GM19099 (cell line): ENCODE results near the gene KCNN4.

Experiments used
- POLR2A ChIP-seq: IDR thresholded peaks from 3 replicates; pipeline ENCODE4 v1.6.1; 2011; ENCODE audit warnings: low read depth; ENCODE audit not compliant: insufficient read length; ENCODE audit errors: extremely low read depth

The KCNN4 gene

DNA sequence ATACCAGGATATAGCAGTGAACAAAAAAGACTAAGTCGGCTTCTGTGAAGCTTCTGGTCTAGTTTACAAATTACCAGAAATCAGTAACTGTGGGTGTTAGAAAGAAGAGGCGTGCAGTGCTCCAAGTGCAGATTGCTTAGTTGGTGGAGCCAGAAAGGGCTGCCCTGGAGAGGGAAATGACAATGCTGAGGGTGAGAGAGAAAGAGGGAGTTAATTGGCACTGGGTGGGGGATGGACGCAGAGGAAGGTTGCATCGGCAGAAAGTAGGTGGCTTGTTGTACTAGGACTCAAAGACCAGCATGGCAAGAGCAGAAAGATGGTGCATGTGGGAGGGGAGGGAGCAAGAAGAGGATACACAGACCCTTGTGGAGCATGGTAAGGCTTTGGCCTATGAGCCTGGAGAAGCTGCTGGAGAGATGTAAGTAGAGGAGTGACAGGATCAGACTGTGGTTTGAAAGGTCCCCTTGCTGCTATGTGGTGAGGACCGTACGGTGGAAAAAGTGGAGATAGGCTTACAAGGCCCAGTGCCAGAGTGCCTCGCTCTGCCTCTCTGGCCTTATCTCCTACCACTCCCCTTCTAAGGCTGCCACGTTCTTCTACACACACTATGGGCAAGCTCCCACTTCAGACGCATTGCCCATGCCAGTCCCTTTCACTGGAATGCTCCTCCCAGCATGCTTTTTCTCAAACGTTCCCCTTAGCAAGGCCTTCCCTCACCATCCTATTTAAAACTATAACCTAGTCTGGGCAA lies 39.5 kb downstream of the KCNN4 start:
- TF ChIP-seq POLR2A: no peak

DNA sequence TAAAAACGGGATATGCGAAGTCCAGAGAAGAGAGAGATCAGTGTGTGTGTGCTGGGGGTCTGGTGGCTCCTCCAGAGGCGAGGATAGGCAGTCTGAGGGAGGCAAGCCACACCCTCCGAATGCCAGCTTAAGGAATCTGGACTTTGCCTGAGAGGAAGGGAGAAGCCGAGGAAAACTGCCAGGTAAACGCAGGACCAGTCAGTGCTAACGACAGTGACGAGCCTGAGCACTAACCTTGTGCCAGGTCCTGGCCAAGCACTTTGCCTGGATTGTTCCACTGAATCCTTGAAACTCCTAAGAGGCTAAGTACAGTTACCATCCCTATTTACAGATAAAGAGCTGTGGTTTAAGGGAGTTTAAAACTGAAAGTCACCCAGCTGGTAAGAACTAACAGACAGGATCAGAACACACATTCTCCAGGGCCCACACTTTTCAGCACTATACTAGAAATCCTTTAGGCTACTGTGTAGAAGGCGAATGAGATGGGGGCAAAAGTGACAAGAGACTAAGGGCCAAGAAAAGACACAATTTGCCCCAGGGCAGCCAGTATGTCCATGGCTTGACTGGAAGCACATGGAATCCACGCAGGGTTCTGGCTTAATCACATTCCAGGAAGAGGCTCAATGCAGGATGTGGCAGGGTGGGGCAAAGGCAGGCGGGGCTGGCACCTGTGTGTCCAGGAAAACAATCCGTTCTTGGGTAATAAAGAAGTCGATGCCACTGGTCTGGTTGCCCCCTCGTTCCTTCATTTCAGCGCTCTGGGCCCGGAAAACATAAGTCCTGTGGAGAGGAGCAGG lies 41.1 kb downstream of the KCNN4 start:
- TF ChIP-seq POLR2A: no peak

DNA sequence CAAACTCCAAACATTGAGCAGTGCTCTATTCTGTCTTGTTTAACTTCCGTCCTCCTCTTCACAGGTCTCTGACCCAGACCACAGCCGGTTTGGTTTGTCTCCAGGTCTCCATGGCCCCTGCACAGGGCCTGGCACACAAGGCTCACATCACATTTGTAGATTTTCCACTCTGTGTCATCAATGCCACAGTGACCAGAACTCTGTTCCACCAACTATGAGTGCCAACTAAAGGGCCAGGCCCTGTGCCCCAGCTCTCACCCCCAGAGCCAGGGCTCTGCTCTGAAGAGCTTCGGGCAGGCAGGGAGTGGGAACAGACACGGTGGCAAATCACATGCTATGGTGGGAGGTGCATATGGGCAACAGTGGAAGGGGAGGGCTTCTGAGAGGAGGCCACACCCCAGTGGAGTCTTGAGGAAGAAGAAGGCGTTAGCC lies 42.0 kb downstream of the KCNN4 start:
- no peak for TF ChIP-seq POLR2A

DNA sequence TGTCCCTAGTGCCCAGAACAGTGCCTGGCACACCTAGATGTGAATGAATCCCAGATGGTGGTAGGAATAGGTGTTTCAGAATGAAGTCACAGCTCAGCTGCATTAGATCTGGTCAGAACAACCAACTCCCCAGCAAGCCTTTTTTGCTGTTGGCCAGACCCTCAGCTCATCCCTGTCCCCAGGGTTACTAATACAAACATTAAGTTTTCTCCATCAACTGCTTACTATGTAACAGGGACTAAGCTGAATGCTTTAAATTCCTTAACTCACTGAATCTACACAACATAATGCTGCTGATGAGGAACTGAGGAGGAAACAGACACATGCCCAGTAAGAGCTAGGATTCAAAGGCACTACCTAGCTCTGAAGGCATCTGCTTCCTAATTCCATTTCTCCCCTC lies 44.8 kb downstream of the KCNN4 start:
- TF ChIP-seq POLR2A: no peak

GRCh38 chr19:43735013-43735412 lies 45.8 kb downstream of the KCNN4 start:
- no peak for TF ChIP-seq POLR2A

- no peak for TF ChIP-seq POLR2A
These were observed 48.9 kb downstream of the KCNN4 start for GRCh38 chr19:43731846-43732245.

GRCh38 chr19:43731346-43731745 lies 49.4 kb downstream of the KCNN4 start:
- no peak for TF ChIP-seq POLR2A

- TF ChIP-seq POLR2A: no peak
These were observed 50.9 kb downstream of the KCNN4 start for GRCh38 chr19:43729919-43730318.

DNA sequence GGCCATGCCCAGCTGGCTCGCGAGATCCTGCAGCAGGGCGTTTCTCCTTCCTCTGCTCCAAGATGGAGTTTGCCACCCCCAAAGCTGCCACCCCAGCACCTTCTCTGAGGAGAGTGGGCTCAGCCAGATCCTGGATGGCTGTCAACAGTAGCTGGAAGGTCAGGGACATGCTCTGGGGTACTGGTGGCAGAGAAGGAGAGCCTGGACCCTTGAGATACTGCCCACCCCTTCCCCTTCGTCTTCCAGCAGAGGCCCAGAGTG lies 53.2 kb downstream of the KCNN4 start:
- no peak for TF ChIP-seq POLR2A

GRCh38 chr19:43726736-43727592 lies 53.8 kb downstream of the KCNN4 start:
- no peak for TF ChIP-seq POLR2A

DNA sequence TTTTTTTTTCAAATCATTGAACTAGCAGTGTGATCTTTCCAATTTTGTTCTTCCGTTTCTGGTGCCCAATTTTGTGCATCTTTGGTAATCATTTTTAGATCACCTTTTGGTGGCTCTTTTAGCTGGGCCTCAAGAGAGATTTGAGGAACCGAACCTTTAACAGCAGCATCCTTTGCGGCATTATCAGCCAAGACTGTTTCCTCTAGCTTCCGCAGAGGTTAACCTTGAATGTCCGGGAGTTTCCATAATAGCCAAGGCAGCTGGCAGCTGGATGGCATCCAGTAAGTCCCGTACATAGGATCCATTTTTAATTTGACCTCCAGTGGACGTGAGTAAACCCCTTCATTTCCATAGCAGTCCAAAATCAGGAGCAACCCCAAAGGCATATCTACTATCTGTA lies 55.3 kb downstream of the KCNN4 start:
- TF ChIP-seq POLR2A: no peak

DNA sequence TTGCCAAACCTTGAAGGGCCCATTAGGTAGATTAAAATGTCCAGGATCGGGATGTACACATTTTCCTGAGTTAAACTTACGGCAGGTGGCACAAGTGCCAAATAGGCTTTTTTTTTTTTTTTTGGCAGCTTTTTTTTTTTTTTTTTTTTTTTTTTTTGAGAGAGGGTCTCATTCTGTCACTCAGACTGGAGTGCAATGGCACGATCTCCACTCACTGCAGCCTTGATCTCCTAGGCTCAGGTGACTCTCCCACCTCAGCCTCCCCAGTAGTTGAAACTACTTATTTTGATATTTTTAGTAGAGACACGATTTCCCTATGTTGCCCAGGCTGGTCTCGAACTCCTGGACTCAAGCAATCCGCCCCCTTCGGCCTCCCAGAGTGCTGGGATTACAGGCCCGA lies 55.9 kb downstream of the KCNN4 start:
- no peak for TF ChIP-seq POLR2A

- TF ChIP-seq POLR2A: no peak
These were observed 57.2 kb downstream of the KCNN4 start for GRCh38 chr19:43723588-43723987.

- TF ChIP-seq POLR2A: no peak
These were observed 59.2 kb downstream of the KCNN4 start for GRCh38 chr19:43721469-43722048.

- no peak for TF ChIP-seq POLR2A
These were observed 59.8 kb downstream of the KCNN4 start for GRCh38 chr19:43720936-43721335.
